HTR-8/SVneo (cell line): ENCODE results near the gene RWDD4.

Experiments
- DNase-seq: peaks from one replicate; pipeline ENCODE4 v3.0.0; 2011; ENCODE audit warnings: low spot score, mixed read lengths; ENCODE audit not compliant: insufficient read length
- FAIRE-seq: peaks from 2 replicates; lab custom pipeline; 2011; peaks lifted over from hg19 to GRCh38; lab: Jason Lieb, UNC

RWDD4 gene

DNA sequence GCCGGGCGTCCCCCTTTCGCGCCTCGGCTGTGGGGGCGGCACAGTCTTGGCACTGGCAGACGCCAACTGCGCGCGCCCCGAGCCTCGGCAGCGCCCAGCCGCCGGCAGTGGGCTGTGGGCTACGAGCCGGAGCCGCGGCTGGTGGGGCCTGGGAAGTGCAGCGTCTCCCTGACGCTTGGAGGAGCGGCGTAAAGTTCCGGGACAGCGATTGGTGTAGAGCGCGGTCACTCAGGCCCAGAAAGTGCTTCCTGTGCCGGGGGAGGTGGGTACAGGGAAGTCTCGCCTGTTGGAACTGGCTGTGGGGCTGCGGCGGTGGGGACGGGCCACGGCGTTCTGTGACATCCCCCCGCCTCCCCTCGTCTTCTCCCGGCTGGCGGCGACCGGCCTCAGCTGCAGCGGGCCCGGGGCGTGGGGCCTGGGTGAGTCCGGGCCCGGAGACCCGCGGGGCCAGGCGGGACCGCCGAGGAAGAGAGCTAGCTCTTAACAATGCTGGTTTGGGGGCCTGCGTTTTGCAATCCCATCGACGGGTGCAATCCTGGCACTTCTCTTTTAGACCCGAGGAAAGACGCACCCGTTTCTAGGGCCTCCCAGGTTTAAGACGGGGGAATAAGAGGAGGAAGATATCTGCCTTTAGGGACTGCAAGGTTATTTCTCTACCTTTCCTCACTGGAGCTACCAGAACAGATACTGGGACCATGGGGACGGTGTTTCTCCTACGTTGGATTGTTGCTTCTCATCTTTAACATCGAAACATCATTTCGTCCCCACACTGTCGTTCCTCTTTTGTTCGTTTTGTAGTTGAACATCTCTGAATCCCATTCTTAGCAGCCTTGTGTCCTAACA, at the start of gene RWDD4, which contains the start of gene TRAPPC11:
Gene RWDD4, minus strand, starts transcription at position 157 of the 843 bp plus-strand sequence. CDS start 233 bp downstream, outside the sequence.
Gene TRAPPC11, plus strand, starts transcription at position 265 of the 843 bp plus-strand sequence. CDS start 4,575 bp downstream, outside the sequence.
- peak; percentile 95 for FAIRE-seq

GRCh38 chr4:183702492-183702891, 43.5 kb upstream of the RWDD4 start:
- no peak for FAIRE-seq

More for the DNA sequence above, at the start of gene RWDD4, which contains the start of gene TRAPPC11:
- peak; percentile 98 for DNase-seq

DNA sequence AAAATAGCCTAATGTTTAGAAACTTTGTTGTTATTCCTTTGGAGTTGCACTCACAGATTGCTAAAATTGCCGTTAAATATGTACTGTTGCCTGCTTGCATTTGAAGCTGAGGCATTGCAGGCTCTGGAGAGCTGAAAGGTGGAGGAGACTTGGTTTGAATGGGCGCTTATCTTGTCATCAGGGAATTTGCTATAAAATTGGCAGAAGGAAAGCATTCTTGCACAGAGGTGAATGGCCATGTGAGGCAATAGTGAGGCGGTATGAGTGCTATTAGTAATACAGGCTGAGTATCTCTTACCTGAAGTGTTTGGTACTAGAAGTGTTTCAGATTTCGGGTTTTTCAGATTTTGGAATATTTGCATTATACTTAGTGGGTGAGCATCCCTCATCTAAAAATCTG, 41.4 kb upstream of the RWDD4 start:
- FAIRE-seq (no peak), DNase-seq (no peak)

More at GRCh38 chr4:183702492-183702891, 43.5 kb upstream of the RWDD4 start:
- DNase-seq = no peak

DNA sequence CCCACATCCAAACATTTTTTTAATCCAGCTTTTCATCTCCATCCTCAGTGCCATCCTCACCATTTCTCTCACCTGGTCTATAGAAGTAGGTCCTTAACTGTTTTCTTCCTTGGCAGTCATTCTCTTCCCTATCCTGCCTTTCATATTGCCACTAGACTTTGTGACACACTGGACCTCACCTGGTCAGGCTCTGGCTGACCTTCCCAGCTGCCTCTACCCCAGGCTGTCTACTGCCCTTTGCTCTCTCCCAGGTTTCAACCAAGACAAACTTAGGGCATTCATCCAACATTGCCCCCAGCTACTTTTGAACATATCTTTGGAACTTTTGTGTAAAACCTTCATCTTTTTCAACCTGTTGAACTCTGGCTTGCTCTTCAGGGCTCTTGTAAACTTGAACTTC, 39.9 kb upstream of the RWDD4 start:
- FAIRE-seq (no peak), DNase-seq (no peak)

- FAIRE-seq = no peak
- DNase-seq = no peak
Observed at GRCh38 chr4:183691897-183692296, 32.9 kb upstream of the RWDD4 start.

GRCh38 chr4:183691006-183691405, 32.0 kb upstream of the RWDD4 start:
- DNase-seq = no peak
- no peak for FAIRE-seq

DNA sequence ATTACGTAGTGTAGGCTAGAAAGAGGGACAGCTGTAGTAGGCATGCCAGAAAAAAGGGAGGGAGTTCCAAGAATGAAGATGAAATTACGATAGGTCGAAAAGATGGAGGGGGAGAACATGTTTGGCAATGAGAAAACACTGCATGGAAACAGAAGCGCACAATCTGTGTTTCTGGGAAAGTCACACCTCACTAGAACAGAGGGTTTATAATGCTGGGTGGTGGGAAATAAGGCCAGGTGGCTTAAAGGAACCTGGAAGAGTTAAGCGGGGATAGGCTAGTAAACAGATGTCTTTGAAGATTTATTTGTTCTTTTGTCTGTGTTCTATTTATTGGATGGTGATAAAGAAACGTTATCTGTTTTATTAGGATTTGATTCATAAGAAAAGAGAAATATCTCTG, 29.2 kb upstream of the RWDD4 start:
- no peak for FAIRE-seq
- no peak for DNase-seq

GRCh38 chr4:183686461-183686860, 27.5 kb upstream of the RWDD4 start:
- DNase-seq = no peak
- FAIRE-seq = no peak

GRCh38 chr4:183681119-183681518, 22.1 kb upstream of the RWDD4 start:
- DNase-seq = no peak
- FAIRE-seq = no peak

GRCh38 chr4:183675625-183676024, 16.6 kb upstream of the RWDD4 start:
- DNase-seq = no peak
- FAIRE-seq = no peak

DNA sequence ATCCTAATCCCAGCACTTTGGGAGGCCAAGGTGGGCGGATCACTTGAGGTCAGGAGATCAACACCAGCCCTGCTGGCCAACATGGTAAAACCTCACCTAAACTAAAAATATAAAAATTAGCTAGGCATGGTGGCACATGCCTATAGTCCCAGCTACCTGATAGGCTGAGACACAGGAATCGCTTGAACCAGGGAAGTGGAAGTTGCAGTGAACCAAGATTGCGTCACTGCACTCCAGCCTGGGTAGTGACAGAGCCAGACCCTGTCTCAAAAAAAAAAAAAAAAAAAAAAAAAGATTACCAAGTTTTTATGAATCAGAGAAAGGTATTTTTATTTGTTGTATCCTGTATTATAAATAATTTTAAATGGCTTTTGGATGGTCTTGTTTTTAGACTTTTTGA, 15.2 kb upstream of the RWDD4 start:
- no peak for DNase-seq
- FAIRE-seq = no peak

- FAIRE-seq = no peak
- no peak for DNase-seq
Observed at GRCh38 chr4:183670960-183671555, 12.1 kb upstream of the RWDD4 start.

DNA sequence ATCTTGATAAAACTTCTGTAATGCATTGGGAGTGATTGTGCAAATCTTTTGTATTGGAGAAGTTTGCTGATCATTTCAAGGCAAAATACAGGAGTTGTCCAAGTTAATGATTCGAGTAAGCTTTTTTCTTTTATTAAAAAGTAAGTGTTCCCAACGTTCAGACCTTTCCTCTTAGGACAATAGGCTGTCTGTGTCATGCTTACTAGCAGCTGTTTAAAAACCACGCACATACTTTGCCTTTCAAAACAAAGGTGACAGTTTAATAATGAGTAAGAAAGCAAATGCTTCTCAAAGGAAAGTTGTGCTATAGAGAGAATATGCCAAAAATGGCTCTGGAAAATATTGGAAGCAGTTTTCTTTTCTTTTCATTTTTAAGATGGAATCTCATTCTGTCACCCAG, 11.3 kb upstream of the RWDD4 start:
- no peak for DNase-seq
- no peak for FAIRE-seq

- FAIRE-seq (no peak), DNase-seq (no peak)
Observed at GRCh38 chr4:183666088-183666487, 7.1 kb upstream of the RWDD4 start.

GRCh38 chr4:183659872-183660242, 872 bp upstream of the RWDD4 start:
- no peak for DNase-seq
- FAIRE-seq = no peak

DNA sequence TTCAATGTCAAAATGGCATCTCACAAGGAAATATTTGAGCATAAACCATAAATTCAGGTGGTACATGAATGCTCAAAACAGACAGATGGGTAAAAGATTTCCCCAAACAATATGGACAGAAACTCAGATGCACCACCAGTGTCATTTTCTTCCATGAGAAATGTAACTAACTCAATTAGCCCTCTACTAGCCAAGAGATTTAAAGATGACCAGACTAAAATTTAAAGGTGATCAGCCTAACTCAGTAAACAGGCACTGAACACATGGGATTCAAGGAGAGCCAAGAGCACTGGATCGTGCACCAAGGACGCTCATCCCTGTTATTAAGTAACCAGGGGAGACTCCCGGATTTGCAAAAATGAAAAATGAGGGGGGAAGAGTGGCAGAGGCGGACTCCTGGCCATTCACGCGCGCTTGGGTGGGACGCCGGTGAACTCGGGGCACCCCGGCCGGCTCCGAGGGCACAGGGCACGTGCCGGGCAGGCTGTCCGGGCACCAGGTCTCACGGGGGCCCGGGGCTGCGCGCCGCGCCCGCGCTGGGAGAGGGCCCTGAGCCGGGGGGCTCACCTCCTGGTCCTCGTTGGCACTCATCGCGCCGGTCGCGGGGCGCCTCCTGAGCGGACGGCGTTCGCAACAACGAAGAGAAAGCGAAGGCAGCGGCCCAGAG, 490 bp downstream of the RWDD4 start:
- peak; percentile 15 for DNase-seq
- no peak for FAIRE-seq

GRCh38 chr4:183657564-183657963, 1.4 kb downstream of the RWDD4 start:
- DNase-seq (no peak), FAIRE-seq (no peak)

GRCh38 chr4:183645326-183645725, 13.7 kb downstream of the RWDD4 start:
- FAIRE-seq (no peak), DNase-seq (no peak)

- DNase-seq (no peak), FAIRE-seq (no peak)
Observed at GRCh38 chr4:183639291-183639690, 19.7 kb downstream of the RWDD4 start.

GRCh38 chr4:183638436-183638835, 20.5 kb downstream of the RWDD4 start:
- DNase-seq = no peak

DNA sequence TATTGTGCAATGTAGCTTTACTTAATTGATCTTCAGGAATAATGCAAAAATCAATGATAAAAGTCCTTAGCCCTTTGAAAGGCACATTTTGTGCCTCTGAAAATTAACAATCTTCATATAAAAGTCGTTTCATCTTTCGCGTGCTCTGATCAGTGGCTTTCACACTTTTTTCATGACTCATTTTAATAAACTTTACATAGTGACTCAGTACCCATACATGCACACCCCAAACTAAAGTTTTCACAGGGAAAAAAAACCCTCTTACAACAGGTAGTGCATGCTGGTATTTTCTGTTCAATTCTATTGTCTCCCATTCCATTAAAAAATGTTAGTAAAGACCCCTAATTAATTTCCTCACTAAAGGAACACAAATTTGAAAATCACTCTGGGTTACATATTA, 21.5 kb downstream of the RWDD4 start:
- DNase-seq (no peak), FAIRE-seq (no peak)

More at GRCh38 chr4:183638436-183638835, 20.5 kb downstream of the RWDD4 start:
- no peak for FAIRE-seq
